BE2C (cell line): ENCODE data around the gene DHX58.

Experiments
- DNase-seq: peaks from one replicate; pipeline ENCODE4 v3.0.0-alpha.2; 2020
- H3K27me3 ChIP-seq: fragments of 250-450 bp; sonication (Bioruptor Pico); 2 replicates; pipeline ENCODE4 v1.5.1; 2020; ENCODE audit warnings: mild to moderate bottlenecking
- H3K36me3 ChIP-seq: fragments of 250-450 bp; sonication (Bioruptor Pico); 2 replicates; pipeline ENCODE4 v1.5.1; 2020; ENCODE audit warnings: mild to moderate bottlenecking
- H3K4me1 ChIP-seq: fragments of 250-450 bp; sonication (Bioruptor Pico); 2 replicates; pipeline ENCODE4 v1.5.1; 2020
- H3K4me3 ChIP-seq: 2 replicates; pipeline ENCODE4 v1.5.1; 2011; ENCODE audit warnings: low read depth, low read length
- H3K9me3 ChIP-seq: fragments of 250-450 bp; sonication (Bioruptor Pico); 2 replicates; pipeline ENCODE4 v1.5.1; 2020
- TF ChIP-seq, protein P1 (sequence below): IDR thresholded peaks from 2 replicates; pipeline ENCODE4 v1.5.1; 2012; ENCODE audit warnings: mild to moderate bottlenecking, low read depth, low read length

Gene DHX58

DNA sequence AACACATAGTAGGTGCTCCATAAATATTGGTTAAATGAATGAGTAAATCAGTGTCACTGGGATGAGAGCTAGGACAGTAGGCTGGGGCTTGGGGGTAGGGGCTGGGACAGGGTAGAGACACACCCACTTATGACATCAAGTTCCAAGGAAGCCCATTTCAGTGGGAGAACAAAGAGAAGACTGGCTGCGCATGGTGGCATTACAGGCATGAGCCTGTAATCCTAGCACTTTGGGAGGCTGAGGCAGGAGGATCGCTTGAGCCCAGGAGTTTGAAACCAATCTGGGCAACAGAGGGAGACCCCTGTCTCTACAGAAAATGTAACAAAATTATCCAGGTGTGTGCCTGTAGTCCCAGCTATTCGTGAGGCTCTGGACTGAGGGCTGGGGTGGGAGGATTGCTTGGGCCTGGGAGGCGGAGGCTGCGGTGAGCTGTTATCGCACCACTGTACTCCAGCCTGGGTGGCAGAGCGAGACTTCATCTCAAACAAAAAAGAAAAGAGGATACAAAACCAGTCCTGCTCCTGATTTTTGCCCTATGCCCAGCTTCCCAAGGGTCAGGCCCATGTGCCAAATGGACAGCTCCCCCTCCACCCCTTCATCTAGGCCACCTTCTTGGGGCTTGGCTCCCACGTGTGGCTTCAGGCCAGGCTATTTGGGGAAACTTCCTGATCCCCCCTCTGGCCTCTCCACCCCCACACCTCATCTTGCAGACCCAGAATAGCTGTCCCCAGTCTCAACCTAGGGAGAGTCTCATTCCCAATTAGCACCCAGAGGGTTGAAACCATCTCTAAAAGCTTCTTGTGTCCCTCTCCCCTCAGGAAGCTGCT lies 21.3 kb downstream of the DHX58 start:
- Histone ChIP-seq H3K4me1 (peaks cover 3% of the 10 kb centered on the region; the same call in 1 of the 2 replicates), H3K27me3 (no peaks in the 10 kb centered on the region), H3K4me3 (no peak overlapping the region), H3K36me3 (no peaks in the 10 kb centered on the region), H3K9me3 (no peaks in the 10 kb centered on the region)
- TF ChIP-seq, protein P1, sequence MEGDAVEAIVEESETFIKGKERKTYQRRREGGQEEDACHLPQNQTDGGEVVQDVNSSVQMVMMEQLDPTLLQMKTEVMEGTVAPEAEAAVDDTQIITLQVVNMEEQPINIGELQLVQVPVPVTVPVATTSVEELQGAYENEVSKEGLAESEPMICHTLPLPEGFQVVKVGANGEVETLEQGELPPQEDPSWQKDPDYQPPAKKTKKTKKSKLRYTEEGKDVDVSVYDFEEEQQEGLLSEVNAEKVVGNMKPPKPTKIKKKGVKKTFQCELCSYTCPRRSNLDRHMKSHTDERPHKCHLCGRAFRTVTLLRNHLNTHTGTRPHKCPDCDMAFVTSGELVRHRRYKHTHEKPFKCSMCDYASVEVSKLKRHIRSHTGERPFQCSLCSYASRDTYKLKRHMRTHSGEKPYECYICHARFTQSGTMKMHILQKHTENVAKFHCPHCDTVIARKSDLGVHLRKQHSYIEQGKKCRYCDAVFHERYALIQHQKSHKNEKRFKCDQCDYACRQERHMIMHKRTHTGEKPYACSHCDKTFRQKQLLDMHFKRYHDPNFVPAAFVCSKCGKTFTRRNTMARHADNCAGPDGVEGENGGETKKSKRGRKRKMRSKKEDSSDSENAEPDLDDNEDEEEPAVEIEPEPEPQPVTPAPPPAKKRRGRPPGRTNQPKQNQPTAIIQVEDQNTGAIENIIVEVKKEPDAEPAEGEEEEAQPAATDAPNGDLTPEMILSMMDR: no peak
- DNase-seq: no peak

DNA sequence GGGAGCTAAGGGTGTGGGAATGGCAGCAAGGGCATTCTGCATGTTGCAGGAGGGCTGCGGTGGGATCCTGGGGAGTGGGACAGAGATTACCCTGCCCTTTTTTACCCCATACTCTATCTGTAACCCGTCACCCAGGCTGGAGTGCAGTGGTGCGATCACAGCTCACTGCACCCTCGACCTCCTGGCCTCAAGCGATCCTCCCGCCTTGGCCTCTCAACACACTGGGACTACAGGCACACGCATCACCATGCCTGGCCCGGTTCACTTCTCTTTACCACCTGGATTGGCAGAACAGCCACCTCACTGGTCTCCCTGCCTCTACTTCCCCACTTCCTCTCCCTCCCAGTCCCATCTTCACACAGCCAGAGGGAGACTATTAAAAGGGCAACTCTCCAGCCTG lies 23.8 kb downstream of the DHX58 start:
- H3K36me3 ChIP-seq: no peaks in the 10 kb centered on the region
- peaks cover 3% of the 10 kb centered on the region; the same call in 1 of the 2 replicates for H3K4me1 ChIP-seq
- DNase-seq: no peak
- H3K4me3 ChIP-seq: no peak overlapping the region
- H3K27me3 ChIP-seq: no peaks in the 10 kb centered on the region
- TF ChIP-seq, protein P1: no peak
- H3K9me3 ChIP-seq: no peaks in the 10 kb centered on the region

DNA sequence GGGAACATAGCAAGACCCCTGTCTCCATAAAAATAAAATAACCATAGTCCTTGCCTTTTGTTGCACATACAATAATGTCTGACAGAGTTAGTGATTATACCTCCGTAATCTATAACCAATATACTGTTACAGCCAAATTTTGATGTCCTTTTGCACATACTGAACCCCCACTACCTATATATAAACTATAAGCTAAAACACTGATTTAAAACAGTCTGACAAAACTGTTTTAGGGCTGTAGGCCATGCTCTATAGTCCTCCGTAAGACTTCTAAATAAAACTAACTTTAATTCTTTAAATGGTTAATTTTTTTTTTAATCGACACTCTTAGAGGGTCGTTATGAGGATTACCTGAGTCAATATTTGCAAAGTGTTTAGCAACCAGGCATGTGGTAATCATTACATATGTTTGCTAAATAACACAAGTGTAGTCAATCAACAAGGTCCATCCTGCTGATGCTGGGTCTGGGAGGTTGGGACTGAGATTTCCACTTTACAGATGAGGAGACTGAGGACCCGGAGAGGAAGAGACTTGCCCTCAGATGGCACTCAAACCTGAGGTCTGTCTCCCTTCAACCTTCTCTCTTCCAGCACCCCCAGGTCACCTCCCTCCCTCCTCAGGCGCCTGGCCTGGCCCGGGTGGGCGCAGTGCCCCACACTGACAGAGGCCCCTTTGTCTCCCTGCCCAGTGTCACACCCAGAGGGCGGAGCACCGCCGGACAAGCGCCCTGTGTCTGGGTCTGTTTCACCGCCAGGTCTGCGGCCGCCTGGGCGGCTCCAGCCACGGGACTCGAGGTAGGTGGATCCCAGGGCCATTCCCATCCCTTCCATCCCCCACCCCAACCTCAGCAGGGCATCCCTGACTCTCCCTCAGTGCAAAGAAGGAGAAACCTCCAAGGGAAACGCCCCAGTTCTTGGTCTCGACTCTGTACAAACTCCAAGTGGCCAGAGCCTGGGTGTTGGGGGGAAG lies 24.5 kb downstream of the DHX58 start:
- TF ChIP-seq, protein P1: no peak
- DNase-seq: no peak
- Histone ChIP-seq H3K4me3 (no peak overlapping the region), H3K27me3 (no peaks in the 10 kb centered on the region), H3K36me3 (no peaks in the 10 kb centered on the region), H3K9me3 (no peaks in the 10 kb centered on the region), H3K4me1 (peaks cover 3% of the 10 kb centered on the region; the same call in 1 of the 2 replicates)

DNA sequence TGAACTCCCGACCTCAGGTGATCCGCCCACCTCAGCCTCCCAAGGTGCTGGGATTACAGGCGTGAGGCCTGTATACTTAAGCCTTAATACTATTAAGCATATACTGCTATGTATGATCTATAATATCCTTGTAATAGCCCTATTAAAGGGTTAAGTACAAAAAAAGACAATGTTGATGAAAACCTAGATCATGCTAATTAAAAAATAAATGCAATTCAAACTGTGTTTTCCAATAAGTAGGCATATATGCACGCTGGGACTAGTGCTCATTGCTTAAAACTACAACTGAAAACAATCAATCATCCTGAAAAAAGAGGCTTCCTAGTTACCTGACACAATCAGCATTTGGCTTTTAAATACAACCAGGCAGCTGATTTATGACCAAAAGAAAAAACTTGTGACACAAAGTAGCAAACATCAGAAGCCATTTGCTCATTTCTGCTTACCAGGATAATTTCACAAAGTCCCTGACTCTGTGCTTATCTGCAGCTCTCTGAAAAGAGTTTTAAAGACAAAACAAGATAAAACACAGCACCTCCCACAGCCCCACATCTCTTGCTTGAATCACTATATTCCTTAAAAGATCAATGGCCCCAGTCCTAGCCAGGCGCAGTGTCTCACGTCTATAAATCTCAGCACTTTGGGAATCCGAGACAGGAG lies 25.3 kb downstream of the DHX58 start:
- no peaks in the 10 kb centered on the region for H3K27me3 ChIP-seq
- H3K4me1 ChIP-seq: peaks cover 3% of the 10 kb centered on the region; the same call in 1 of the 2 replicates
- H3K9me3 ChIP-seq: no peaks in the 10 kb centered on the region
- H3K4me3 ChIP-seq: no peak overlapping the region
- TF ChIP-seq, protein P1: no peak
- H3K36me3 ChIP-seq: no peaks in the 10 kb centered on the region
- DNase-seq: no peak

DNA sequence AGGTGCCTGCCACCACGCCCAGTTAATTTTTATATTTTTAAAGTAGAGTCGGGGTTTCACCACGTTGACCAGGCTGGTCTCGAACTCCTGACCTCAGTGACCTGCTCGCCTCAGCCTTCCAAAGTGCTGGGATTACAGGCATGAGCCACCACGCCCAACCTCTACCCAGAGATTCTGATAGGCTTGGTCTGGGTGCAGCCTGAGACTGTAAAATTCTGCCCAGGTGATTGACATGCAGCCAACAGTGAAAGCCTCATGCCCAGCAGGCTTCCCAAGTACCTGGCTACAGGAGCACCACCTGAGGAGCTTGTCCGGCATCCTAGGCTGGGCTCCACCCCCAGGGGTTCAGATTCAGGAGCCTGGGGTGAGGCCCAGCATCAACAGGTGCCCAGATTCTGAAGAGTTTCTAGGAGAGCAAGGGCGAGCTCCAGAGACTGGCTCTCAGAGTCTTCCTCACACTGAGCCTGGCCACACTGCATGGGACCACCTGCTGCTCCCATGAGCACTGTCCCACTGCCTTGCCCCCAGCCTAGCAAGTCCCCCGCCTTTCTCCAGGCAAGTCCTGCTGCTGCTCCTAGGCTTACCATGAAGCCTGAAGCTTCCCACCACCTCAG lies 30.9 kb downstream of the DHX58 start:
- H3K36me3 ChIP-seq: no peaks in the 10 kb centered on the region
- H3K4me1 ChIP-seq: peaks cover 5% of the 10 kb centered on the region
- TF ChIP-seq, protein P1: no peak
- no peaks in the 10 kb centered on the region for H3K27me3 ChIP-seq
- no peak for DNase-seq
- H3K9me3 ChIP-seq: no peaks in the 10 kb centered on the region
- no peak overlapping the region for H3K4me3 ChIP-seq
